Ramos (cell line): ENCODE measurements around the gene PSMD7.
"Not testable (repeated sequence)": the region's sequence is repeated elsewhere in the genome, so short reads cannot be mapped to it uniquely, and the experiment has no call there.

Experiments used
- in situ Hi-C: fragments of 300-500 bp; cut with MboI; formaldehyde crosslinking; loops from one replicate; pipeline ENCODE4 v1.14.3; 2022; ENCODE audit warnings: low sequenced_read_pairs; ENCODE audit not compliant: unreplicated experiment

Gene PSMD7

GRCh38 chr16:74339226-74339625, 42.6 kb downstream of the PSMD7 start:
- in situ Hi-C loops: not testable (repeated sequence)

GRCh38 chr16:74353038-74353437, 56.4 kb downstream of the PSMD7 start:
- in situ Hi-C loops: not testable (repeated sequence)
